GM18517 (cell line): ENCODE measurements around the gene RPS27A.
A peak's percentile ranks its signal among the peaks of the same experiment; 100 is the strongest.
"Not testable (repeated sequence)": the region's sequence is repeated elsewhere in the genome, so short reads cannot be mapped to it uniquely, and the experiment has no call there.

ENCODE experiments used
- ATAC-seq: cut with Tn5 transposase; IDR thresholded peaks from one replicate; pipeline ENCODE4 v1.9.1; 2021; ENCODE audit warnings: mild to moderate bottlenecking, moderate library complexity; ENCODE audit not compliant: unreplicated experiment

Gene RPS27A

DNA sequence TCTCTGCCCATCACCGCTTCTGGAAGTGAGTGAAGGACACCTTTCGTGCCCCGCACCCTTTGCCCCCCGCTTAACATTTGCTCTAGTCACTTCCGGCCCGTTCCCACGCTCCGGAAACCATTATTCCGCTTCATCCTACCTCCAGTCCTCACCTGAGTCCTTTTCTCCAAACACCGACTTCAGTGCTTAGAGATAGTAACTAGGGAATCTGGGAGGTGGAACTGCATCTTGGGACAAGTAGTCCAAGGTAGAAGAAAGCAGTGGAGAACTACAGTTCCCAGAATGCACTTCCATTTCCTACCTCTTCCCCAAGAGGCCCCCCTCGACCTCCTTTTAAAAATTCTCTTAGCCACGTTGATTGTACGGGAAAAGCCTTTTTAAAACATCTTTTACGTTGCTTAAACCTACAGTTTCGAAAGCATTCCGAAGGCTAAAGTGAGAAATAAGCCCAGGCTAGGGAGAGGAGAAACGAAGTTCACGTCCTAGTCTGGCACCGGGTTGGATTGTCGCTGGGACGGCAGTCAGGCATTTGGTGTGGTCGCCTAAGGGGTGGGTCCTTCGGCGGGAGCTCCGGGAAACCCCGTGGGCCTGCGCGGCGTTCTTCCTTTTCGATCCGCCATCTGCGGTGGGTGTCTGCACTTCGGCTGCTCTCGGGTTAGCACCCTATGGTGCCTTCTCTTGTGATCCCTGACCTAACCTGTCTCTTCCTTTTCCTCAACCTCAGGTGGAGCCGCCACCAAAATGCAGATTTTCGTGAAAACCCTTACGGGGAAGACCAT is at the start of gene RPS27A, which contains the start of gene CLHC1:
RPS27A (plus strand) TSS at position 605 of the 779 bp plus-strand sequence; CDS start at position 742, 137 bp downstream.
CLHC1 (minus strand) TSS at position 210 of the 779 bp plus-strand sequence. CDS start 9,882 bp downstream, outside the sequence.
- peak; percentile 91 for ATAC-seq

DNA sequence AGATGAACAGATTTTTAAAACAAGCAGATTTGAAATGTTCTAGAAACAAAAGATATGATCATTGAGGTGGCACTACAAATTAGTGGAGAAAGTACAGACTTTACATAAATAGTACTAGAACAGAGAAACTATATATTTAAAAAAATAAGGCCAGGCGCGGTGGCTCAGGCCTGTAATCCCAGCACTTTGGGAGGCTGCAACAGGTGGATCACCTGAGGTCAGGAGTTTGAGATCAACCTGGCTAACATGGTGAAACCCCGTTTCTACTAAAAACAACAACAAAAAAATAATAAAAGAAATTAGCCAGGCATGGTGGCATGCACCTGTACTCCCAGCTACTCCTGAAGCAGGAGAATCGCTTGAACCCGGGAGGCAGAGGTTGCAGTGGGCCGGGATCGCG is 45.7 kb upstream of the RPS27A start:
- ATAC-seq, result not testable (repeated sequence)

DNA sequence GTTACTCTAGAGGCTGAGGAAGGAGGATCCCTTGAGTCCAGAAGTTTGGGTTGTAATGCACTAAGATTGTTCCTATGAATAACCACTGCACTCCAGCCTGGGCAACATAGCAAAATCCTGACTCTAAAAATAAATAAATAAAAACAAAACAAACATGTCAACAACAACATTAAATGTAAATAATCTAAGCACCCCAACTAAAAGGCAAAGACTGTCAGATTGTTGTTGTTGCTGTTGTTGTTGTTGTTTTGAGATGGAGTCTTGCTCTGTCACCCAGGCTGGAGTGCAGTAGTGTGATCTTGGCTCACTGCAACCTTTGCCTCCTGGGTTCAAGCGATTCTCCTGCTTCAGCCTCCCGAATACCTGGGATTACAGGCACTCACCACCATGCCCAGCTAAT is 40.6 kb upstream of the RPS27A start:
- ATAC-seq, result not testable (repeated sequence)

DNA sequence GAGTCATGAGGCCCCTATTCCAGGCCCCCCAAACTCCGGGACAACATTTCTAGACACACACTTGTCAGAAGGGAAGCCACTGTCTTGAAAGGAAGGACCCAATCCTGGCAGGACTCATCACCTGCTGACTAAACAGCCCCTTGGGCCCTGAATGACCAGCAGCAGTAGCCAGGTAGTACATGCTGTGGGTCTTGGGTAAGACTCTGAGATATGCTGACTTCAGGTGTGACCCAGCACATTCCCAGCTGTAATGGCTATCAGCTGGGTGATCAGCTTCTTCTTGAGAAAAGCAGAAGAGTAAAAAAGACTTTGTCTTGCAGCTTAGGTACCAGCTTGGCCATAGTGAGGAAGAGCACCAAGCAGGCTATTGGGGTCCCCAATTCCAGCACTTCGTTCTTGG is 36.0 kb upstream of the RPS27A start:
- ATAC-seq, result no peak

DNA sequence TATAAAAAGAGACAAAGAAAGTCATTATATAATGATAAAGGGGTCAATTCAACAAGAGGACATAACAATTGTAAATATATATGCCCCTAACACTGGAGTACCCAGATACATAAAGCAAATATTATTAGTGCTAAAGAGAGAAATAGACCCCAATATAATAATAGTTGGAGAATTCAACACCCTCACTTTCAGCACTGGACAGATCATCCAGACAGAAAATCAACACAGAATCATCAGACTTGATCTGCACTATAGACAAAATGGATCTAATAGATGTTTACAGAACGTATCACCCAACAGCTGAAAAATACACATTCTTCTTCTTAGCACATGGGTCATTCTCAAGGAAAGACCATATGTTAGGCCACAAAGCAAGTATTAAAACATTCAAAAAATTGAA is 32.1 kb upstream of the RPS27A start:
- ATAC-seq, result no peak

DNA sequence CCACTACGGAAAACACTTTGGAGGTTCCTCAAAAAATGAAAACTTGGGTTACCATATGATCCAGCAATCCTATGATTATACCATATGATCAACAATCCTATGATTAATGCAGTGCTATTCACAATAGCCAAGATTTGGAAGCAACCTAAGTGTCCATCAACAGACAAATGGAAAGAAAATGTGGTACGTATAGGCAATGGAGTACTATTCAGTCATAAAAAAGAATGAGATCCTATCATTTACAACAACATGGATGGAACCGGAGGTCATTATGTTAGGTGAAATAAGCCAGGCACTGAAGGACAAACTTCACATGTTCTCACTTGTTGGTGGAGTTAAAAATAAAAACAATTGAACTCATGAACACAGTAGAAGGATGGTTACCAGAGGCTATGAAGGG is 28.0 kb upstream of the RPS27A start:
- no peak for ATAC-seq

DNA sequence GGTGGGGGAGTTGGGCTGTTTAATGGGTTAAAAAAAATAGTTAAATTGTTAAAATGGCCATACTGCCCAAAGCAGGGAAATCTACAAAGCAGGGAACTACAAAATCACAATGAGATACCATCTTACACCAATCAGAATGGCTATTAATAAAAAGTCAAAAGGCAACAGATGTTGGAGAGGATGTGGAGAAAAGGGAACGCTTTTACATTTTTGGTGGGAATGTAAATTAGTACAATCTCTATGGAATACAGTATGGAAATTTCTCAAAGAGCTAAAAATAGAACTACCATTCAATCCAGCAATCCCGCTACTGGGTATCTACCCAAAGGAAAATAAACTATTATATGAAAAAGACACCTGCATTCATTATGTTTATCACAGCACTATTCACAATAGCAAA is 27.5 kb upstream of the RPS27A start:
- no peak for ATAC-seq

DNA sequence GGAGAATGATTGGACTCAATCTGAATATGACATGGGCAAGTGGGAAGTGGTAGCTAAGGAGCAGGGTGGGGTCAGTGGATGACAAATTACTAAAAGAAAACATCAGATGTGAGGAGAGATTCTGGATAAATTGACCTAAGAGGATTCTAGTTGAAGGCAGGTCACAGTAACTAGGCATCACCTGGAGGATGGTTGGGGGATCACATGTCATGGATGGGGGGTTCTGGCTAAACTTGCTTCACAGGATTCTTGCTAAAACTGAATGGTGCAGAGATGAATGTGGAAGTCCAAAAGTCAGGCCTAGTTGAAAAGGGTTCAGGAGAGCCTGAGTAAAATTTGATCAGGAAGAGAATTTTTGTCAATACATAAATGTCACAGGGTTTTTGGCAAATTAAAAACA is 18.7 kb upstream of the RPS27A start:
- ATAC-seq, result no peak

DNA sequence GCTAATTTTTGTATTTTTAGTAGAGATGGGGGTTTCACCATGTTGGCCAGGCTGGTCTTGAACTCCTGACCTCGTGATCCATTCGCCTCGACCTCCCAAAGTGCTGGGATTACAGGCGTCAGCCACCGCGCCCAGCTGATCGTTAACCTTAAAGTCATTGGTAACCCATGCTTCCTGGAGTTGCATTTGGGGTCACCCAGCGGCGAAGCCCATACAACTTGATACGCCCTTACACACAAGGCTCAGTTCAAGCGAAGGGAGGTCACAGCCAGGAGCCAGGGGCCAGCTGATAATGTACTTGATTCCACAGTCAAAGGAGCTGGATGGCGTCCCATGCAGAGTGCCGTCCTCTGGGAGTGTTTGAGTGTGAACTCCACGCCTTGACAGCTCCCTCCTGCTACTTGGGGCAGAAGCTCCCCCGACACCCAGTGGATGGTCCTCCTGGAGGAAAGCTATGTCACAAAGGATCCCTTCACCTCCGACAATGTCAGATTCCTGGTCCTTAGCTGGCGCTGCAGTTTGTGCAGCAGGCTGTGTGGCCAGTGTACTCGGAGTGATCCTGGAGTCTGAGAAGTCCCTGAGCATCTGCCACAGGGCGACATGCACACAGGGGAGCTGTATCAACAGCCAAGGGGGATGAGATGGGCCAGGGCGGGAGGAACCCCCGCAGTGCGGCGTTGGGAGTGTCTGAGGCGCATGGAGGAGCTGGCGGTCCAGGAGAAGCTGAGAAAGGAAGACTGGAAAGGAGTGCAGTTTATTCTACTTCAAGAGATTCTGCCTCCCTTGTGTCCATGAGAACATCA is 8.3 kb upstream of the RPS27A start:
- no peak for ATAC-seq

DNA sequence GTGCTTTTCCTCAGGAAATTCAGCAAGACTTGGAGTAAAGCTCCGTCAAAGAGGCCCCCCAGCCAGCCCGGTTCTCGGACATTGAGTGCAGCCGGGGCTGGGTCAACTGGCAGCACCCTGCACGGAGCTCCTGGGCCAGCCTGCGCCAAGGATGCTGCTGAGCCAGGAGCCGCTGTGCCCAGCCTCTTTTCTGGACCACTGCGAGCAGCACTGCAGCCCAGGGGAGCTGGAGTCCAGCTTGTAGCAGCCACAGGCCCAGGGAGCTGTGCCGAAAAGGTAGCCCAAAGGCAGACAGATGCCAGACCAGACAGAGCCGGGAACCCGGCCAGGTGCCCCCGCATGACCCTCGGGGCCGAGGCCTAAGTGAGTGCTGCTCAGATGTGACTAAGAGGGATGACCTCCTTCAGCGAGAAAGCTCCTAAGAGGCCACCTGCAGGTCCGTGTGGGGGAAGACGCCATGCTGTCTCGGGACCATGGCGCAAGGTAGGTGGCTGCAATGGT is 7.7 kb upstream of the RPS27A start:
- no peak for ATAC-seq

DNA sequence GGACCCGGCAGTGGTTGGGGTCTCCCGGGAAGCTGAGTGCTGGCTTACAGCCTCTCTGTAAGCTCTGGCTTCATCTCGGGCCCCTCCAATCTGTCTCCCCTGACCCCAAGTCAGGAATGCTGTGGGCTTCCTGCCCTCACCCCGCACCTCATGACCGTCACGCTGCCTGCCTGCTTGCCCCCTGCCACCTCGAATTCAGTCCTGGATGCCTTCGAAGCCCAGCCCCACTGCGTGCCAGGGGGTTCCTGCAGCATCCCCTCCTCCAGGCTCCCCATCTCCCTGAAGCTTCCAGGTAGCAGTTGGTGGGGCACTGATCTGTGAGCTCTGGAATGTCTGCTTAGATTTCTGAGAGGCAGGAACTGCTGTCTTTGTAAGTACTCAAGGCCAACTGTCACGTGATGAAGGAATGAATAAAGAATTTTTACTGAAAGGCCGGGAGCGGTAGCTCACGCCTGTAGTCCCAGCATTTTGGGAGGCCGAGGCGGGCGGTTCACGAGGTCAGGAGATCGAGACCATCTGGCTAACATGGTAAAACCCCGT is 6.9 kb upstream of the RPS27A start:
- no peak for ATAC-seq

DNA sequence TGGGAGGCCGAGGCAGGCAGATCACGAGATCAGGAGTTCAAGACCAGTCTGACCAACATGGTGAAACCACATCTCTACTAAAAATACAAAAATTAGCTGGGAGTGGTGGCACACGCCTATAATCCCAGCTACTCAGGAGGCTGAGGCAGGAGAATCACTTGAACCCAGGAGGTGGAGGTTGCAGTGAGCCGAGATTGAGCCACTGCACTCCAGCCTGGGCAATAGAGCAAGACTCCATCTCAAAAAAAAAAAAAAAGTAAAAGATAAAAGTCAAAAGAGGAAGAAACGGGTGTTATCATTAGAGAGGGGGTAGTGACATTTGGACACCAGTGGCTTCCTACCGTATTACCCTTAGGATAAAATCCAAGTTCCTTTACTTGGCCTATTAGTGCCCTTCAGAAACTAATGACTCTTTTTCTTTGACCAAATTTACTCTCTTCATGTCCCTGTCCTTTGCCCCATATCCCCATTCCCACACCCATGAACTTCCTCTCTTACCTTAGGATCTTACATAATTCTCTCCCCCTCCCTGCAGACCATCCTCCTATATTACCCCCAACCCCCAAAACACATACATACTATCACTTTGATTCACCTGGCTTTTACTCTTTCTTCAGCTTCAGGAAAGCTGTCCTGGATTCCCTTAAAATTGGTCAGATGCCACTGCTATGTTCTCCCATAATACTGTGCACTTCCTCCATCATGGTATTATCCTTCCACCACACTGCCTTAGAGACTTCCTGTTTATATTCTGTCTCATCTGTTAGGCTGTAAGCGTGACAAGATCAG is 4.9 kb upstream of the RPS27A start:
- not testable (repeated sequence) for ATAC-seq

DNA sequence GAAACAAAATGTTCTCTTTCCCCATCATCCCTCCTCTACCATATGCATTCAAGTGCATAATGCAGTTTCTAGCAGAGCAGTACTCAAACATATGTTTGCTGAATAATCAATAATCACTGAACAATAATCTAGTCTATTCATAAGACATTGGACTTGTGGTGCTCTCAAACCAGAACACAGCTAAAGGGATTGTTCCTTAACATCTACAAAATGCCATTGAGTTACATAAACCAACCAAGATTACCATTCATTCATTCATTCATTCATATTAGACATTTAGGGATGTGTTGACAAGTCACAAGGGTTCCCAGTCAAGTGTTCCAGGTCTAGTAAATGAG is 4.3 kb upstream of the RPS27A start:
- ATAC-seq, result no peak

DNA sequence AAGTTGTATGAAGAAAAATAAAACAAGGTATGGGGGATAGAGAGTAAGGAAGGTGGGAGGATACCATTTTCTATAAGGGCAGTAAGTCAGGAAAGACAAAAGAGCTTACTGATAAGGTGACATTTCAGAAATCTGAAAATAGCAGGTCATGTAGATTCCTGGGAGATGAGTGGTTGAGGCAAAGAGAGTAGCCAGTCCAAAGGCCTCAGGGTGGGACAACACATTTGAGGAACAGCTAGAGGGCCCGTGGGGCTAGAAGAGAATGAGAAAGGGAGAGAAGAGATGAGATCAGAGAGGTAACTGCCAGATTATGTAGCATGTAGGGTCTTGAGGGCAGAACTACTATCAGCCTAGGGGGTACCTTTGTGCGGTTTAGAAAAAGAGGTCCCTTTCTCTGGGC is 3.3 kb upstream of the RPS27A start:
- ATAC-seq, result no peak

DNA sequence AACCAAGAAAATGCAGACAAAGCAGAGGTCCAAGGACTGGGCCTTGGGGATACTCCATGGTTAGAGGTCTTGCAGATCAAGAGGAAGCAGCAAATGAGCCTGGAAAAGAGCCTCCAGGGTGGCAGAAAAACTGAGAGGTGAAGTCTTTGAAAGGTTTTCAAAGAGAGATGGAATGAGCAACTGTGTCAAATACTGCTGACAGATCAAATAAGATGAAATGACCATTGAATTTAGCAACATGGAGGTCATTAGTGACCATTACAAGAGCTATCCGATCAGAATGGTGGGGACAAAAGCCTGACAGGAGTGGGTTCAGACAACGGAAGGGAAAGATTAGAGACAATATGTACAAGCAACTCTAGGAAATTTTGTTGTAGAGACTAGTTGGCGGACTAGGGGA is 1.9 kb upstream of the RPS27A start:
- no peak for ATAC-seq

DNA sequence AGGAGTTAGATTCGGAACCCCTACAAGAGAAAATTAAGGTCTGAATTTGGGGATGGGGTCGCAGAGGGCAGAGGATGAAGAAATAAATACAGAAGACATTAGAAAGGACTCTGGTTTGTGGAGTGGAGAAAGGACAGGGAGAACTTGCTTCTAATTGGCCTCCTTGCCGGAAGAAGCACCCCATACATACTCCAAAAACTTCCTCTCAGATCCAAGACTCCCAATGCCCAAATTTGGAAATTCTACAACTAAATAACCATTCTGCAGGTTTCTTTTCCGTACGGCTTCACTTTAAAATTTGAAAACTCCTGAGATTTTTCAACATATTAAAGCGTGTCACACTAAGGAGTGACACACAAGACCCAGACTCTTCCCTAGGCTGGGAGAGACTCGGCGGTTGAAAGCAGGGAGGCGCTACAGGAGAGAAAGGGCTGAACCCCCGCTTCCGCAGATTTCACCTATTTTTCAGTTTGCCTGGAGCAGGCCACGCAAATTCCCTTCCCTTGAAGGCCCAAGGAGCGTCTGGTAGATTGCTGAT is 873 bp upstream of the RPS27A start:
- ATAC-seq, result no peak

DNA sequence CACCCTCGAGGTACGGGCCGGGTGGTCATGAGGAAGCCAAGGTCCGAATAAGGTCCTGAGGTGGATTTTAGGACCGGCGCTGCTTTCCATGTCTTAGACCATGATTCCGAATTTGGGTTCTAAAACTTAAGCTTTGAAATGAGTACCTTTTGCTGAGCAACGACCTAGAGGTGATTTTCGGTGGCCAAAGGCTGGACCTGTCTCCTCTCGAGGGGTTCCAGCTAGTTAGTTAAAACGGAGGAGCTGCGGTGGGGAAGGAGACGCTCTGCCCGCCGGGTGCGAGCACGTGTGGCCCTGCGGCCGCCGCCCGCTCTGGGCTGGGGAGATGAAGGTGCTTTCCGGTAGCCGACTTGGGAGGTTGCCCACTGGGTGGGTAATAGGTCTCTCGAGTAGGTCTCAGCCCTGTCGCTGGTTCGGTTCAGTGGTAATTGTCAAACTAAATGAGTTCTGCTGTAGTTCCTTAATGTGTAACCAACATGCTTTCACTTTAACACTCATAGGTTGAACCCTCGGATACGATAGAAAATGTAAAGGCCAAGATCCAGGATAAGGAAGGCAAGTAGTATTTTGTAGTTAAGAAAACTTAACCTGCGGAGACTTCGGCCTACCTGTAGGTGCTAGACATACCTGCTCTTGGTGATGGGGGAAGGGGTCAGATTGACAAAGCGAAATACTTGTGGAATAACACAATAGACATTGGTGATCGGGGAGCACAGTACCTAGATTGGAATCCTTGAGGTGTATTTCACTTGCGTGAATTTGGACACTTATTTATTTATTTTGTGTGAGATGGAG is 572 bp downstream of the RPS27A start:
- ATAC-seq, result peak; percentile 25

DNA sequence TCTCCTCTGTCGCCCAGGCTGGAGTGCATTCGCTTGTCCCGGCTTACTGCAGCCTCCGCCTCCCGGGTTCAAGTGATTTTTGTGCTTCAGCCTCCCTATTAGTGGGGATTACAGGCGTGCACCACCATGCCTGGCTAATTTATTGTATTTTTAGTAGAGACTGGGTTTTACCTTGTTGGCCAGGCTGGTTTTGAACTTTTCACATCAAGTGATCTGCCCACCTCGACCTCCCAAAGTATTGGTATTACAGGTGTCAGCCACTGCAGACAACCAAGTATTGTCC is 1.1 kb downstream of the RPS27A start:
- no peak for ATAC-seq

DNA sequence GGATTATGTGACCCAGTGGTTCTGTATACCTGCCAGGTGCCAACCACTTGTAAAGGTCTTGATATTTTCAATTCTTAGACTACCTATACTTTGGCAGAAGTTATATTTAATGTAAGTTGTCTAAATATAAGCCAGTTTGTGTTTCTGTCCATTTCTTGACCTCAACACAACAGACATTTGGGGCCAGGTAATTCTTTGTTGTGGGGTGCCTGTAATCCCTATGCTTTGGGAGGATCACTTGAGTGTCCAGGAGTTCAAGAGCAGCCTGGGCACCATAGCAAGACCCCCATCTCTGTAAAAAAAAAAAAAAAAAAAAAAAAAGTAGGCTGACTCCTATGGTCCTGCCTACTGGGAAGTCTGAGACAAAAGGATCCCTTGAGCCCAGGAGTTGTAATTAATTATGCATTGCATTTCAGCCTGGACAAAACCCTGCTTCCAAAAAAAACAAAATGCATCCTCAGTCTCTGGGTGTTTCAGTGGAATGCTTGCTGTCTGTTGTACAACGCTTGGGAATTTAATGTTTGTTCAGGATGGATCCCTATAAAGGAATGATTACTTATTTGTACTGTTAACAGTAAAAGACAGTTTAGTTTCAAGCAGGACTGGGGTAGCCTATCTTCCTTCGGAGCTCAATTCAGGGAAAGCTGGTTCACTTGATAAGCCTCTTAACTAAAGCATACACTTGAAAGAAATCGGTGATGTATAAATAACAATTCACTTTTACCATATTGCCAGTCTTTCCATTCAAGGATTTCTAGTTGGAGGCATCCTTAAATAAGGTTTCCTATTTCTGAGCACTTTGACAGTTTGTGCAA is 3.4 kb downstream of the RPS27A start:
- ATAC-seq, result no peak
